SW480 (cell line): Measurements from ENCODE around the gene ANO3.
"Not testable (repeated sequence)": the region's sequence is repeated elsewhere in the genome, so short reads cannot be mapped to it uniquely, and the experiment has no call there.

Experiments
- DNase-seq: peaks from one replicate; pipeline ENCODE4 v3.0.0-alpha.2; 2016; ENCODE audit warnings: low spot score

ANO3 gene

GRCh38 chr11:26626346-26626745, 294.4 kb downstream of the ANO3 start:
- no peak for DNase-seq

DNA sequence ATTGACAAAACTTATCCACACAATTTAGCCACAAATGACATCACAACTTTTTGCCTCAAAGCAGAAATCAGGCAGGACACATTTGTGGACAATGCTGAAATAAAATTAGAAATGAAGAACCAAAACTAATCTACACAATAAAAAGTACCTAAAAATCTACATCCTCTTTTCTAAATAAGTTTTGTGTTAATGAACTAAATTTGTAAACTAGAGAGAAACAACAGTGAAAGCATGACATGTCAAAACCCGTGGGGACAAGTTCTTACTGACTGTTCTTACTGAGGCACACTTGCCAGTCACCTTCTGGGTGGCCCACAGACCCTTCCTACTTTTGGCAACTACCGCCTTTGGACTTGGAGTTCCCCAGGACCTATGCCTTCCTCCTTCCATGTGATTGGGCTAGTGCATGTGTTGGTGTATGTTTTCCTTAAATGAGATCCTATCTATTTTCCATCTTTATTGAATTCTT, 300.8 kb downstream of the ANO3 start:
- DNase-seq, result no peak

- not testable (repeated sequence) for DNase-seq
These were observed 311.4 kb downstream of the ANO3 start for GRCh38 chr11:26643314-26643713.

DNA sequence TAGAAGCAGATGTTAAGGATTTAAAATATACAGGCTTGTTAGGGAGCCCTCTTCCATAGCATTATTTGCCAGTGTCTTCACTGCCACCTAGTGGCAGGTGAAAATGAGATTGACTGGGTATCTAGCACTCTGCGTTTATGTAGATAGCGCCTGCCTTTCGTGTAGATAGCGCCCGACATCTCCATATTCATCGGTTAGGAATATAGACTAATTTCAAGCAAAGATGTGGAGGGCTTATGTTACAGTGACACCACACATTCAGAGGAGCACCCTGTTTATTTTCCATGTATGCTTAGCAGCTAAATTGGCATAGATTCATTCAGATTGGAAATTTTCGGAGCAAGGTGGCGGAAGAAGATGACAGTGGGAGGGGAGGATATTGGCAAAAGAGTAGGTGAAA, 318.0 kb downstream of the ANO3 start:
- peak; percentile 74 for DNase-seq

- peak; percentile 31 for DNase-seq
These were observed 320.0 kb downstream of the ANO3 start for GRCh38 chr11:26651916-26652315.

- no peak for DNase-seq
These were observed 323.4 kb downstream of the ANO3 start for GRCh38 chr11:26655287-26655686.

DNA sequence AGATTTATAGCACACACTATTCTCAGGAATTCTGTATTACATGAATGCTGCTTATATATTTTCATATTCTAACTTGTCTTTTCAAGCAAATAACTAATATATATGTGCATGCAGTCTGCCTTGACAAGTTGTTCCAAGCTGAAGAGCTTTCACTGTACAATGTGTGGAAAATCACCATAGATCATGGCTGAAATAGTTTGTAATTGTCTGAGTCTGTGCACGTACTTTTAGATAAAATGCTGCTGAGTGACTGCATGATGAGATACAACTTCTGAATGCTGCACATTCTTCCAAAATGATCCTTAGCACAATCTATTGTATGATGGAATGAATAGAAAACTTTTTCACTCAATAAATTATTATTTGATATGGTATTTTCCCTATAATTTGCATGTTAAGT, 331.0 kb downstream of the ANO3 start:
- DNase-seq, result no peak

DNA sequence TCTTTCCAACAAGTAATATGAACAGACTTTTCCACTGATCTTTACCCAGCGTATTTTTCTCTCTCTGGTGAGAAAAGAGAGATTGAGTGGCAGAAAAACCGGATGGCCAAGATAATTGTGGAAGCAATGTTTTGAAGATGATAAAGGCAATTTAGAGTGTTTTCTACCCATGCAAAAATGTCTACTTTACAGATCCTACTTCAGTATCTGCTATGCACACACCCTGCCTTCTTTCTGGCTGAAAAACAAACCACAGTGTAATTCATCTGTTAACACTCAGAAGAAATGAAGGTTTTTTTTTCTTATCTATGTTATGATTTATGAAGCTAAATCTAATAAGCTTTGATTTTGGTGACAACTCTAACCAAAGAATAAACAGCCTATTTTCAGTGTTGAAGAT, 333.1 kb downstream of the ANO3 start:
- no peak for DNase-seq

DNA sequence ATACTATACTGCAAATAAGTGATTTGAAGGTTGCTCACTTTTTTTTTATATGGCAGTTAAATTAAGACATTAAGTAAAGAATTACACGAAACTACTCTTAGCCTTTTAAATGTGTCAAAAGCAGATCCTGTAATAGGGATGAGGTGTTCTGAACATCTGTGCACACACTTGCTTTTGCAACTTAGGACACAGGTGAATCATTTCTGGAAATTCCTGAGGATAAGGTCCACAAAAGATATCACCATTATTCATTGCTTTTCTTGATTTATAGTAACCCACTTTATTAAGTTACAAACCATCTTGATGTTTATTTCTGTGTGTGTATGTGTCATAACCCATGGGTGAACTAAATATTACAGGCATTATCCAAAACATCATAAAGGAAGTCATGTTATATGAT, 334.0 kb downstream of the ANO3 start:
- DNase-seq, result no peak

GRCh38 chr11:26675233-26675928, 343.5 kb downstream of the ANO3 start:
- no peak for DNase-seq

- DNase-seq, result no peak
These were observed 344.7 kb downstream of the ANO3 start for GRCh38 chr11:26676641-26677040.

DNA sequence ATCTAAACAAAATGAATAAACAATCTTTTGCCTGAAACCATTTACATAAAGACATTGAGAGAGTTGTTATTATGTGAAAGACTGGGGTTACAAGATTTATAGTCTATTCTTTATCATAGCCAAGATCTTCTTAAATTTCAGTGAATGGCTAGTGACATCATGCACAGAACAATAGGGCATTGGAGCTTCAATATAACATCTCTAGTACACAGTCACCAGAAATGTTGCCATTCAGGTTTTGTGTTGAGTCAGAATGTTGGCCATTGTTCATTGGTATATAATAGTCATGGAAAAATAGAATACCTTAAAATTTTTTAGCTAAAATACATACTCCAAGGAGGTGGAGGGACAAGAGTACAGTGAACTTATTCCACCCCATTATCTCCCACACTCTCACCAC, 345.6 kb downstream of the ANO3 start:
- DNase-seq, result no peak

- no peak for DNase-seq
These were observed 355.4 kb downstream of the ANO3 start for GRCh38 chr11:26687351-26687750.

DNA sequence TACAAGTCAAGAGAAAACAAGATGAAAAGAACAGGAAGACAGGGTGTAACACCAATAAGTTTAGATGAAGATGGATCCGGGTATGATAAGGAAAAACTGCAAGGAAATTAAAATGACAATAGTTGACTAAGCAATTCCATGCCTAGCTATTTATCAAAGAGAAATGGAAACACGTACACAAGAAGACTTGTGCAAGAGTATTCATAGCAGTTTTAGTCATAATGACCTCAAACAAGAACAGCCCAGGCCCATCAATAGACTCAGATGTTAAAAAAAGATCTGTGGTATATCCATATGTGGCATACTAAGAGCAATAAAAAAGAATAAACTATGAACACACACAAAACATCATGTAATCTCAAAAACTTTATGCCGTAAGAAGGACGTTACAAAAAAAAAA, 356.8 kb downstream of the ANO3 start:
- DNase-seq, result no peak

GRCh38 chr11:26696330-26696729, 364.4 kb downstream of the ANO3 start:
- no peak for DNase-seq

GRCh38 chr11:26698224-26698623, 366.3 kb downstream of the ANO3 start:
- DNase-seq, result no peak

GRCh38 chr11:26700574-26701235, 368.8 kb downstream of the ANO3 start:
- DNase-seq, result no peak

DNA sequence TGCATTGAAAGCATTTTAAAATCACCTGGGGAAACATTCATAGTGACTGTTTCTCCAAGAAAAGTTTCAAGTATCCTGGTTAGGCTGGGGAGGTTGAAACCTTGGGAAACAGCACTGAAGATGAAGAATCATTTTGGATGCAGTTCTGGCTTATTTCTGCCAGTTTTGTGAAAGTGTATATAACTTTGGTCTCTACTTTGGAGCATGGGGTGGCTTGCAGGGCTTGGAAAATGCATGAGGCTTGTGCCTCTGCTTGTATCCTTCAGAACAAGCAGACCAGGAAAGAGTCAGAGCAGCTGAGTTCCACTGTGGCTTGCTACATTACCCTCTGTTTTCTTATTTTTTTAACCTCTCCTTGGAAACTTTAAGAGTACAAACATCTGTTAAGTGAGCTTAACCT, 370.5 kb downstream of the ANO3 start:
- no peak for DNase-seq

- DNase-seq, result no peak
These were observed 371.7 kb downstream of the ANO3 start for GRCh38 chr11:26703411-26704191.

DNA sequence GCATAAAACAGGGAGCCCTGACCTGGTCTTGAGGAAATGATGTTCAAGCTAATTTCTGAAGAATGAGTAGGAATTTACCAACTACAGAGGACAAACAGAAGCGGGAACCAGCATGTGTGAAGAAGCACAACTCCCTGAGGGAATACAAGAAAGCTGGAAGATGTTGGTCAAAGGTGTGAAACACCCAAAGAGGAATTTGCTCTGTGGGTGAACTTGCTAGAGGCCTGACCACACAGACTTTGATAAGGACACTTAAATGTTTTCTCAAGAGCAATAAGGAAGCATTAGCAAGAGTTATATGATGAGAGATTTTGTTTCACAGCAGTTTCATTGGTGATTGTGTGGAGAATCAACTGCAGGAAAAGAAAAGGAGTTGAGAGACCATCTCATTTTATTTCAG, 372.3 kb downstream of the ANO3 start:
- no peak for DNase-seq

DNA sequence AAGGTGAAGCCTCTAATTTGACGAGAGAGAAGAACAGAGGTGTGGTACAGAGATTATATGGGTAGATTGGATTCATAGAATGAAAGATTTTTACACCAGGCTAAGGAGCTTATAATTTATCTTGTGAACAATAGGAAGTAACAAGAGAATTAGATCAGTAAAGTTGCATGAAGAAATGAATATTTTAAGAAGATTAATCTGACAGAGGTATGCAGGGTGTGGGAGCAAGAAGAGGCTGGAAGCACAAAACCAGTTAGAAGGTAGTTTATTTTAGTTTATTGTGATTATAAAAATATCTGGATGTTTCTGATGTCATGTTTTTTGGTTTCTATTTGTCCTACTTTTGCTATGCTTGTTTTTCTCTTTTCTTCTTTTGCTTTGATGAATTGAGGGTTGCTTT, 374.3 kb downstream of the ANO3 start:
- no peak for DNase-seq

GRCh38 chr11:26708736-26709456, 377.0 kb downstream of the ANO3 start:
- no peak for DNase-seq
